ENCODE data around the gene SYMPK. TPM values are rescaled to one million over a fixed set of nuclear protein-coding genes. Genes with fewer than 3 reads are reported as not detected.
A peak's percentile ranks its signal among the peaks of the same experiment; 100 is the strongest.

Gene SYMPK
- total and polyA plus RNA-seq, 2 experiments from 2014 or later: 66.6 to 78.7 TPM

DNA sequence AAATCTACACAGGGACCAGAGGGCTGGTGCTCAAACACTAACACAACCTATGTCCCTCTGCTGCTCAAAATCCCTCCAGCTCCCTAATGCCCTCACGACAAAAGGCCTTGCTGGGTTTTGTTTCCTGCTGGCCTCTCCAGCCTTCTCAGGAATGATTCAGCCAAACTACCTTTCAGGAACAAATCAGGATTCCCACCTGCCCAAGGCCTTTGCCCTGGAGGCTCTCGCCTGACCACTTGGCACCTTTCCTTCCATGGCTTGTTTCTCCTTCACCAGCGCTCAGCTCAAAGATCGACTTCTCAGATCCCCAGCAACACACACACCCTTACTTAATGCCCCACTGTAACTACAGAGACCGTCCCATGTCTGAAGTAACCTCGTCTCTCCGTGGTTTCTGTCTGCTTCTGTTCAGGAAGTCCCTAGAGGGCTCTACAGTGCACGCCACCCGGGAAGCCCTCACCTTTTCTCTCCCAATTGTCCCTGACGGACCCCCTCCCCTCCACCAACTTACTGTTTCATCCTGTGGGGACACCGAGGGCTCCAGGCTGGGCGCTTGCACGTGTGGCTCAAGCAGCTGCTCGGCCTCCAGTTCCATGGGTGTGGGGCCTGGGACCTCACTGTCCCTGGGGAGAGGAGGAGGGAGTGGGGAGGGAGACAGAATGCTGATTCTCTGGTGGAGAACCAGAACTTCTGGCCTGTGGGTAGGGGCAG lies 90.7 kb downstream of the SYMPK start:
- no peaks in the 10 kb centered on the region for H3K9me3 ChIP-seq (ENCODE audit: low read depth)
- TF ChIP-seq, protein P1, sequence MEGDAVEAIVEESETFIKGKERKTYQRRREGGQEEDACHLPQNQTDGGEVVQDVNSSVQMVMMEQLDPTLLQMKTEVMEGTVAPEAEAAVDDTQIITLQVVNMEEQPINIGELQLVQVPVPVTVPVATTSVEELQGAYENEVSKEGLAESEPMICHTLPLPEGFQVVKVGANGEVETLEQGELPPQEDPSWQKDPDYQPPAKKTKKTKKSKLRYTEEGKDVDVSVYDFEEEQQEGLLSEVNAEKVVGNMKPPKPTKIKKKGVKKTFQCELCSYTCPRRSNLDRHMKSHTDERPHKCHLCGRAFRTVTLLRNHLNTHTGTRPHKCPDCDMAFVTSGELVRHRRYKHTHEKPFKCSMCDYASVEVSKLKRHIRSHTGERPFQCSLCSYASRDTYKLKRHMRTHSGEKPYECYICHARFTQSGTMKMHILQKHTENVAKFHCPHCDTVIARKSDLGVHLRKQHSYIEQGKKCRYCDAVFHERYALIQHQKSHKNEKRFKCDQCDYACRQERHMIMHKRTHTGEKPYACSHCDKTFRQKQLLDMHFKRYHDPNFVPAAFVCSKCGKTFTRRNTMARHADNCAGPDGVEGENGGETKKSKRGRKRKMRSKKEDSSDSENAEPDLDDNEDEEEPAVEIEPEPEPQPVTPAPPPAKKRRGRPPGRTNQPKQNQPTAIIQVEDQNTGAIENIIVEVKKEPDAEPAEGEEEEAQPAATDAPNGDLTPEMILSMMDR (IDR thresholded peaks at IDR 0.05; ENCODE audit: low read depth, low read length): no peak
- H3K4me3 ChIP-seq: no peak overlapping the region
- H3K27ac ChIP-seq: peak overlapping the region; percentile 48
- no peaks in the 10 kb centered on the region for H3K27me3 ChIP-seq
- H3K36me3 ChIP-seq: peaks cover 30% of the 10 kb centered on the region
- peaks cover 4% of the 10 kb centered on the region for H3K4me1 ChIP-seq (ENCODE audit: low read depth)
- DNase-seq (ENCODE audit: low read depth in 1 of 2, low spot score in 1 of 2): no peak

DNA sequence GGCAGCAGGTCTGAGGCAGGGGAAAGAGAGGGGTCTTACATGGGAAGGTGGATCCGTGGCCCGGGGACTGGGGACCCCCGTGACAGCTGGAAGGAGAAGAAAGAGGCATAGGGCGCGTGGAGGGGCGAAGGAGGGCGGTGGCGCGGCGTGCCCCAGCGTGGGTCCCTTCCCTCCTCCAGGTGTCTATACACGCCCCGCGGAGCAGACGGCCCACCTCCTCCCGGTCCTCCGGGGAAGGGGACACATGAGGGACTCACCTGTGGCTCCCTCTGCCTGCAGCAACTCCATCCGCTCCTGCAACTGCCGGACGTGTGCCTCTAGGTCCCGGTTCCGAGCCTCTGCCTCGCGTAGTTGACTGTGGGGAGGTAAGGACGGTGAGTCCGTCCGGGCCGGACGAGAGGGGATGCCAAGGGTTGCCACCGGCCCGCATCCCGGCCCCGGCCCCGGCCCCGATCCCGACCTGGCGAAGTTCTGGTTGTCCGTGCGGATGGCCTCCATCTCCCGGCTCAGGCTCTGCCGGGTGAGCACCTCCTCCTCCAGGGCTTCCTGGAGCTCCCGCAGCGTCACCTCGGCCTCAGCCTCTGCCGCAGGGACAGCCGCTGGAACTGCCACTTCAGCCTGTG lies 91.5 kb downstream of the SYMPK start:
- TF ChIP-seq, protein P1 (IDR thresholded peaks at IDR 0.05; ENCODE audit: low read depth, low read length): no peak
- peak overlapping the region; percentile 81 for H3K27ac ChIP-seq
- H3K9me3 ChIP-seq (ENCODE audit: low read depth): no peaks in the 10 kb centered on the region
- peaks cover 22% of the 10 kb centered on the region for H3K36me3 ChIP-seq
- no peaks in the 10 kb centered on the region for H3K27me3 ChIP-seq
- no peak for DNase-seq (ENCODE audit: low read depth in 1 of 2, low spot score in 1 of 2)
- peaks cover 9% of the 10 kb centered on the region for H3K4me1 ChIP-seq (ENCODE audit: low read depth)
- no peak overlapping the region for H3K4me3 ChIP-seq

DNA sequence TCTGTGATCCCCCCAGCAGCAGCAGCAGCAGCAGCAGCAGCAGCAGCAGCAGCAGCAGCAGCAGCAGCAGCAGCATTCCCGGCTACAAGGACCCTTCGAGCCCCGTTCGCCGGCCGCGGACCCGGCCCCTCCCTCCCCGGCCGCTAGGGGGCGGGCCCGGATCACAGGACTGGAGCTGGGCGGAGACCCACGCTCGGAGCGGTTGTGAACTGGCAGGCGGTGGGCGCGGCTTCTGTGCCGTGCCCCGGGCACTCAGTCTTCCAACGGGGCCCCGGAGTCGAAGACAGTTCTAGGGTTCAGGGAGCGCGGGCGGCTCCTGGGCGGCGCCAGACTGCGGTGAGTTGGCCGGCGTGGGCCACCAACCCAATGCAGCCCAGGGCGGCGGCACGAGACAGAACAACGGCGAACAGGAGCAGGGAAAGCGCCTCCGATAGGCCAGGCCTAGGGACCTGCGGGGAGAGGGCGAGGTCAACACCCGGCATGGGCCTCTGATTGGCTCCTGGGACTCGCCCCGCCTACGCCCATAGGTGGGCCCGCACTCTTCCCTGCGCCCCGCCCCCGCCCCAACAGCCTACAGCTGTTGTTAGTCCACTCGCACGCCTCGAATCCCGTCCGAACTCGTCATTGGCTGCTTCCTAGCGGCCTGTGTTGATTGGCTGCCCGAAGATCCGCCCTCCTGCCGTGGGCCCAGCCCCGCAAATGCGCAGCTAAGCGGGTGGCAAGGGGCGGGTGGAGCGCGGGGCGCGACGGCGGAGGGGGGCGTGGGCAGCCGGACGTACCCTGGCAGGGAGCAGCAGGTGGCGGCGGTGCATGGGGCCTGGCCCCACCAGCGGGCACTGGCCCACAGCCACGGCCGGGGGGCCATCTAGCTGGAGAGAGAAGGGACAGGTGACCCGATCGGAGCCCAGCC lies 92.5 kb downstream of the SYMPK start:
- H3K4me3 ChIP-seq: peak overlapping the region; percentile 44
- peaks cover 19% of the 10 kb centered on the region for H3K4me1 ChIP-seq (ENCODE audit: low read depth)
- TF ChIP-seq, protein P1 (IDR thresholded peaks at IDR 0.05; ENCODE audit: low read depth, low read length): peak; percentile 85
- DNase-seq (ENCODE audit: low read depth in 1 of 2, low spot score in 1 of 2): peak; percentile 98 to 99
- peak overlapping the region; percentile 96 for H3K27ac ChIP-seq
- no peaks in the 10 kb centered on the region for H3K27me3 ChIP-seq
- peaks cover 20% of the 10 kb centered on the region for H3K36me3 ChIP-seq
- H3K9me3 ChIP-seq (ENCODE audit: low read depth): no peaks in the 10 kb centered on the region

DNA sequence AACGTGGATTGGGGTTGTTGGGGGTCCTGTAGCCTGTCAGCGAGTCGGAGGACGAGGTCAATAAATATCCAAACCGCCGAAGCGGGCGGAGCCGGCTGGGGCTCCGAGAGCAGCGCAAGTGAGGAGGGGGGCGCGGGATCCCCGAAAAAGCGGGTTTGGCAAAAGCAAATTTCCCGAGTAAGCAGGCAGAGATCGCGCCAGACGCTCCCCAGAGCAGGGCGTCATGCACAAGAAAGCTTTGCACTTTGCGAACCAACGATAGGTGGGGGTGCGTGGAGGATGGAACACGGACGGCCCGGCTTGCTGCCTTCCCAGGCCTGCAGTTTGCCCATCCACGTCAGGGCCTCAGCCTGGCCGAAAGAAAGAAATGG lies 93.1 kb downstream of the SYMPK start:
- DNase-seq (ENCODE audit: low read depth in 1 of 2, low spot score in 1 of 2): no peak
- TF ChIP-seq, protein P1 (IDR thresholded peaks at IDR 0.05; ENCODE audit: low read depth, low read length): no peak
- H3K27me3 ChIP-seq: no peaks in the 10 kb centered on the region
- H3K4me3 ChIP-seq: peak overlapping the region; percentile 44
- peaks cover 26% of the 10 kb centered on the region for H3K4me1 ChIP-seq (ENCODE audit: low read depth)
- peak overlapping the region; percentile 96 for H3K27ac ChIP-seq
- peaks cover 19% of the 10 kb centered on the region for H3K36me3 ChIP-seq
- no peaks in the 10 kb centered on the region for H3K9me3 ChIP-seq (ENCODE audit: low read depth)

DNA sequence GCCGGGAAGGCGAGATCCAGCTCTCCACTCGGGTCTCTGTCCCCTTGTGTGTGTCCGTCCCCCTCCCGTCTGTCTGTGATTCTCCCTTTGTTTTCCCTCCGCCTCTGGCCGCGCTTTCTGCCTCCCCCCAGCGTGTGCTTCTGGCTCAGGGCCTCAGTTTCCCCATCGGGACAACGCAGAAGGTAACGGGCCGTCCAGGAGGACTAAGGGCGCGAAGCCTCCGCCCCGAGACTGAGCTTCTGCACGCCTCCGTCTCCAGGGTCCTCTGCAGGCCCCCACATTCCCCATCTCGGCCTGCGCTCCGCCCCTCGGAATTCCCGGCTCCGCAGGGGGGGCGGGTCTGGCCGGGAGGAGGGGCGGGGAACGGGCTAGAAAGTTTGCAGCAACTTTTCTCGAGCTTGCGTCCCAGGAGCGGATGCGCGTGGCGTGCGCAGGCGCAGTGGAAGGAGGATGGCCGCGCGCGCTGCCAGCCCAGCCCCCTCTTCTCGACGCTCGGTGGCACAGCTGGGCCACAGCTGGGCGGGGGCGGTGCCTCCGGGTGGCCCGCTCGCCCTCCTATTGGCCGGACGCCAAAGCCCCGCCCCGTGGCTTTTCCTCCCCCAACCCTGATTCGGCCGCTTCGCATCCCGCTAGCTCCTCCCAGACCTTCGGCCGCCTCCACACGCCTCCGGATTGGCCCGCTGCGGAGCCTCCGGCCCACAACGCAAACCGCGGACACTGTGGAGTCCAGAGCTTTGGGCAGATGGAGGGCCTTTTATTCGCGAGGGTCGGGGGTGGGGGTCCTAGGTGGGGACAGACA lies 93.8 kb downstream of the SYMPK start, which contains the start of gene SIX5:
Gene SIX5 (minus strand): TSS at position 269 of the 799 bp plus-strand sequence. CDS start 408 bp downstream, outside the sequence.
- peaks cover 14% of the 10 kb centered on the region for H3K36me3 ChIP-seq
- peak; percentile 99 for DNase-seq (ENCODE audit: low read depth in 1 of 2, low spot score in 1 of 2)
- no peaks in the 10 kb centered on the region for H3K9me3 ChIP-seq (ENCODE audit: low read depth)
- peak within 1 kb of the TSS; percentile 98 for H3K27ac ChIP-seq
- TF ChIP-seq, protein P1 (IDR thresholded peaks at IDR 0.05; ENCODE audit: low read depth, low read length): no peak
- peaks cover 32% of the 10 kb centered on the region for H3K4me1 ChIP-seq (ENCODE audit: low read depth)
- no peaks in the 10 kb centered on the region for H3K27me3 ChIP-seq
- peak within 1 kb of the TSS; percentile 59 for H3K4me3 ChIP-seq

Data from cardiac muscle cell (in vitro differentiated cells and primary cell).